ENCODE results near the gene SETD2. TPM values are rescaled to one million over a fixed set of nuclear protein-coding genes. Genes with fewer than 3 reads are reported as not detected.
"Not testable (repeated sequence)": the region's sequence is repeated elsewhere in the genome, so short reads cannot be mapped to it uniquely, and the experiment has no call there.

SETD2 gene
- total RNA-seq, 1 experiment from 2014 or later: 23.1 TPM

DNA sequence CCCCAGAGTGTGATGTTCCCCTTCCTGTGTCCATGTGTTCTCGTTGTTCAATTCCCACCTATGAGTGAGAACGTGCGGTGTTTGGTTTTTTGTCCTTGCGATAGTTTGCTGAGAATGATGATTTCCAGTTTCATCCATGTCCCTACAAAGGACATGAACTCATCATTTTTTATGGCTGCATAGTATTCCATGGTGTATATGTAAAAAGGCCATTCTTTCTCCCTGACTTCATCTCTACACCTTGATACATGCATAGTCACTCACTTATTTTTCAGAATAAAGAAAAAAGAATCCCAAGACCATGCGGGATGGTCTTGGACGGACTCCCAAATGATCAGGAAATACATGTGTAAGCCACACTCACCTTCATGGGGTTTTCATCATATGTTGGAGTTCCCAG is 126.6 kb downstream of the SETD2 start:
- not testable (repeated sequence) for DNase-seq (ENCODE audit: low read depth)

GRCh38 chr3:47036145-47036544 is 127.8 kb downstream of the SETD2 start:
- no peak for DNase-seq (ENCODE audit: low read depth)

GRCh38 chr3:47035645-47036044 is 128.3 kb downstream of the SETD2 start:
- DNase-seq (ENCODE audit: low read depth): no peak

DNA sequence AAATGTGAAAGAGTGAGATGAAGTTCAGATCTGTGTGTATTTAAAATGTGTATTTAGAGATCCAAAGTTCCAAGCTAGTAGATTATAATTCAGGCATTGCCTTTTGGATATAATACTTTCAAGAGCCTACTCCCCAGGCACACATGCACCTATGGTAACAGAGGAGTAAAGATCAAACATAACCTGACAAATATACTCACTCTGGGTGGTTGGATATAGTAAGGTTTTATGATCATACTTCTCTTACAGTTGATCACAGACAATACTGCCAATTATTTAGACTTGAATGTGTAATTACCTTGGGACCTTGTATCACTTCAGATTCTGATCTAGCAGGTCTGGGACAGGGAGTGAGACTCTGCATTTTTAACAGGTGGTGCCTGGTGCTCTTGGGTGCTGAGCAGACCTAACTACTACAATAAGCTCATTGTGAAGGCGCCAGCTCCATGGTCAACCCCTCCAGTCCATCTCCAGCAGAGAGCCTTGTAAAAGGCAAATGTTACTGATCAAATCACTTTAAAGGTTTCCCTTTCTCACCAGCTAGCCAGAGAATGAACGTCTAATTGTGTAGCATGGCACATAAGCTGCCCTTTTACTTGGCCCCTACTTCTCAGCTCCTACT is 128.9 kb downstream of the SETD2 start:
- DNase-seq (ENCODE audit: low read depth): no peak

DNA sequence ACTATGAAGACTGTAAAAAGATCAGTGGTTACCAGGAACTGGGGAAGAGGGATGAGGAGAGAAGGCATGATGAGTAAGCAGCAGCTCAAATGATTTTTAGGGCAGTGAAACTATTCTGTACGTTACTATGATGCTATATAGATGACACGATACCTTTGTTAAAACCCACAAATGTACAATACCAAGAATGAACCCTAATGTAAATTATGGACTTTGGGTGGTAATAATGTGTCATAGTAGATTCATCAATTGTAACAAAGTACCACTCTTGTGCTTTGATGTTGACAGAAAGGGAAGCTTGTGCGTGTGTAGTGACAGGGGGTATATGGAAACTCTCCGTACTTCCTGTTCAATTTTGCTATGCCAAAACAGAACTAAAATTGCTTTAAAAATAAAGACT is 132.9 kb downstream of the SETD2 start:
- not testable (repeated sequence) for DNase-seq (ENCODE audit: low read depth)

GRCh38 chr3:47028667-47029066 is 135.2 kb downstream of the SETD2 start:
- no peak for DNase-seq (ENCODE audit: low read depth)

DNA sequence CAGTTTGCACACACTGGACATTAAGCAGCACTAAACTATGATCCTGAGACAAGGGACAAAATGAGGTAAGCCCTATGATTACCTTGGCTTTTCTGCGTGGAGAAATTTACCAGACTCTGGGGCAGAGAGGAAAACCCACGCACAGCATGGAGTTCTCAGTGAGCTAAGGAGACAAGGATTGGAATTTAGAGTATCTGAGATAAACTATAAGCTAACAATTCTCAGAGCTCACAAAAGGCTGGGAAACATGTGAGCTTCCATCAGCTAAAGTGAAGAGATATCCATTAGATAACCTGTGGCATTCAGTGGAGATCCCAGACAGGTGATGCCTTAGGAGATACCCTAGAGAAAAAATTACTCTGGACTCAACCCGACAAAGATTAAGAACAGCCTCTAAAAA is 135.8 kb downstream of the SETD2 start:
- DNase-seq (ENCODE audit: low read depth): no peak

- DNase-seq (ENCODE audit: low read depth): not testable (repeated sequence)
Observed at GRCh38 chr3:47026432-47026831, 137.5 kb downstream of the SETD2 start.

GRCh38 chr3:47024932-47025331 is 139.0 kb downstream of the SETD2 start:
- DNase-seq (ENCODE audit: low read depth): peak; percentile 30

- DNase-seq (ENCODE audit: low read depth): no peak
Observed at GRCh38 chr3:47022641-47023071, 141.3 kb downstream of the SETD2 start.

DNA sequence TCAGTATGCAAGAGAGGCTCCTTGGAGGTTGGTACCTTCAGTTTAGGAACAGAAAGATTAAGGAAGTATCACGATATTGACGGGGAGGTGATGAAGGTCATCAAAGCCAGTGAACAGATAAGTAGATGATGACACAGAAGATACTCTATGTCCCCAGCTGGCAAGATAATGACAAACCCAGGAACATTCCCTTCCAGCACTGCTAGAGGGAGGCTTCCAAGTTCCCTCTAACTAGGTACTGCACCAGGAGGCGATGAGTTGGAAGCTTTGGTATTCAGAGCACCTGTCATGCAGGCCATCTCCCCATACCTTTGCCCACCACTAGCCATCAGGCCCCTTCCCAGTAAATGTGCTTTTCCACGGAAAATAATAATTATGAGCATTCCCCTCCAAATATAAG is 143.6 kb downstream of the SETD2 start:
- no peak for DNase-seq (ENCODE audit: low read depth)

DNA sequence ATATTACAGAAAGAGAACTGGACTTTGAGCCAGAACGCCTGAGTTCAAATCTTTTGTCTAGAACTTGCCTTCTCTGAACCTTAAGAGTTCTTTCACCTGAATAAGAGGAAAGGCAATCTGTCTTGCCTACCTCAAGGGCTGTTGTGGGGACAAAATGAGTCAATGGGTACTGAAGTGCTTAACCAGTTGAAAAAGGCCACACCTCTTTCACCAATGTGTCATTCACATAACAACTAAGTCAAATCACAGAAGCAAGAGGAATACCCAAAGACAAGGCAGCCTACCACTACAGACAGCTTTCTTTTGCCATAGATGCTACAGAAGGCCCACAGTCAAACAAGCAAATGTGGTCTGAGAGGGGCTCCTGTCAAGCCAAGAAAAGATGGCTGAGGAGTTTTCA is 144.7 kb downstream of the SETD2 start:
- no peak for DNase-seq (ENCODE audit: low read depth)

- no peak for DNase-seq (ENCODE audit: low read depth)
Observed at GRCh38 chr3:47018269-47018611, 145.7 kb downstream of the SETD2 start.

- DNase-seq (ENCODE audit: low read depth): peak; percentile 76
Observed at GRCh38 chr3:47017504-47018268, 146.2 kb downstream of the SETD2 start.

GRCh38 chr3:47016934-47017435 is 146.9 kb downstream of the SETD2 start:
- peak; percentile 89 for DNase-seq (ENCODE audit: low read depth)

GRCh38 chr3:47016086-47016933 is 147.6 kb downstream of the SETD2 start:
- DNase-seq (ENCODE audit: low read depth): no peak

DNA sequence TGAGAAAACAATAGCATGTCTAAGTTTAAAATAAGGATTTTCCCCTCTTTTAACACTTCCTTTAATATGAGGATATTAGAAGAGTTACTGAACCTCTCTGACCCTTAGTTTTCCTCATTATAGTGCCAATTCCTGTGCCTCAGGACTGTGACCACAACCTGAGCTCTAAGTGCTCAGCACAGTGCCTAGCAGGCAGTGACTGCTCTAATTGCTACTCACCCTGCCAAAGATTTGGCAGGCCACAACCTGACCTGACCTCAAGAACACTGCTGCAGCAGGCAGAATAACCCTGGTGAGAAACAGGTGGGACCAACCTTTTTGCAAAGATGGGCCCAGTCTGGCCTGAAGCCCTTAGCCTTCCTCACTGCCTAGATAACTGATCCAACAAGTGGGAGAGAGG is 148.8 kb downstream of the SETD2 start:
- no peak for DNase-seq (ENCODE audit: low read depth)

DNA sequence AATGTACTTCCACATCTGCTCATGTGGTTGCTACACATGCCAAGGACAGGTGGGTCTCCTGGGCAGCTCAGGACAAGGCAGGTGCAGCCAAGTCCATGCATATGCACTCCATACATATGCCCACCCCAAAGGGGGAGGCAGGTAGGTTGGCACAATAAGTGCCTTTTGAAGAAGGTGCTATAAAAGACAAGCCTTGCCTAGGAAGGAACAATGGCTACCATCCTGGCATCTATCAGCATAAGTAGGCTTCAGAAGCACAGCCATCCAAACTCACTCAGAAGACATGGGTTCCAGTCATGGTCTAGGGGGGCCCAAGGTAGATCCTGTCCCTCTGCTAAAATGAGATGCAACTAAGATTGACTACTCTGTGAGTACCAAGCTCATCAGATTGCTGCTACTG is 149.9 kb downstream of the SETD2 start:
- DNase-seq (ENCODE audit: low read depth): no peak

DNA sequence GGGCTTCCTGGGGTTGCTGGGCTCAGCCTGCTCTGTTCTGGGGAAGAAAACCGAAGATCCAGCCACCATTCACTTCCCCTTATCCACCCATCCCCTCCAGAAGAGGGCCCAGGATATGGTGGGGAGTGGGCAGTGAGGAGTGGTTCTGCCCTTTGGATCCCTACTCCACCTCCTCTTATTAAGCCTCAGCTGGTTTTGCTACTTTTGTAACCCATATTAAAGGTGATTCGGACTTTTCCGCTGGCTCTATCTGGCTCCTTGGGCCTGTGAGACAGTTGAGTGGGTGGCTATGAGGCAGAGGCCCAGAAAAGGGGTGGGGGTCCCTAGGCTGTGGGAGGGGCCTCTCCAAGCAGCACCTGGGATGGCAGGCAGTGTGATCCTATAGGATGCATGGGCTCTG is 150.7 kb downstream of the SETD2 start:
- DNase-seq (ENCODE audit: low read depth): no peak

- no peak for DNase-seq (ENCODE audit: low read depth)
Observed at GRCh38 chr3:47012342-47013230, 151.3 kb downstream of the SETD2 start.

GRCh38 chr3:47011371-47011770 is 152.5 kb downstream of the SETD2 start:
- DNase-seq (ENCODE audit: low read depth): no peak
